Stimulated activated naive CD4-positive, alpha-beta T cell (primary cell): Measurements from ENCODE around the gene BMP5.
"Not testable (repeated sequence)": the region's sequence is repeated elsewhere in the genome, so short reads cannot be mapped to it uniquely, and the experiment has no call there.

Experiments
- DNase-seq, 6 experiments: peaks; one replicate each; lab custom pipeline; 2025; lab: John Stamatoyannopoulos, UW

BMP5 gene

GRCh38 chr6:55875400-55875799, at the start of gene BMP5:
BMP5 (minus strand) TSS chr6:55875590; CDS start chr6:55874865, 725 bp downstream.
- no peak for DNase-seq

DNA sequence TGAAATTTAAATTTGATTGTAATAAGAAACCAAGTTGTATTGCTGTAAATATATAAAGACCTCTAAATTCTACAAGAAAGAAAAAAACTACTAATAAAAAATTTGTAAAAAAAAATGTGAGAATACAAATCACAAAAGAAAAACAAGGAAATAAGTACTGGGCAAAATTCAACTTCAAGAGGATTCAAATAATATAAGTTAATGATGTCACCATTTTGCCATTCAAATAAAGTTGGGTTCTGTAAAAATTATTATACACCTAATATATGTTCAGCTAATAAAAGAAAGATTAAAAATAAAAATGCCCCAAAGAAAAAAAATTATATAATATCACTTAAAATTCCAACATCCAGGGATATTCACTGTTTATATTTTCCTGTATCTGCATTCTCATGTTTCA, 47.0 kb upstream of the BMP5 start:
- no peak for DNase-seq

DNA sequence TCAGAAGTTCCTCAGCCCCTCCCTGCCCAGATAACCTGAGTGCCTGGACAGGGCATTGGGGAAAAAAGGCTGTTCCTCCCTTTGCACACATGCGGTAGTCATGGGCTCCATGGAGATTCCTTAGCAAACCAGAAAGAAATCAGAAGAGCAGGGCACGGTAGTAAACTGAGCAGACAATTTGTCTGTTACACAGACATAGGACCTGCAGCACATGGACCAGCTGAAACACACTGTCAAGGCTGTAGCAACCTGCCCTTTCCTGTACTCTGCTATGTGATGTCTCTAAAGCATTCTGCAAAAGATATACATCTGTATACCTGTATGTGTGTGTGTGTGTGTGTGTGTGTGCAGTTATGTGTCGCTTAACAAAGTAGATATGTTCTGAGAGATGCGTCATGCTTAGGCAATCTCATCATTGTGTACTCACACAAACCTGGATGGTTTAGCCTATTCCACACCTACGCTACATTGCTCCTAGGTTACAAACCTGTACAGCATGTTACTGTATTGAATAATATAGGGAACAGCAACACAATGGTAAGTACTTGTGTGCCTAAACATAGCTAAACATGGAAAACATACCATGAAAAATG, 44.4 kb upstream of the BMP5 start:
- DNase-seq, result no peak

DNA sequence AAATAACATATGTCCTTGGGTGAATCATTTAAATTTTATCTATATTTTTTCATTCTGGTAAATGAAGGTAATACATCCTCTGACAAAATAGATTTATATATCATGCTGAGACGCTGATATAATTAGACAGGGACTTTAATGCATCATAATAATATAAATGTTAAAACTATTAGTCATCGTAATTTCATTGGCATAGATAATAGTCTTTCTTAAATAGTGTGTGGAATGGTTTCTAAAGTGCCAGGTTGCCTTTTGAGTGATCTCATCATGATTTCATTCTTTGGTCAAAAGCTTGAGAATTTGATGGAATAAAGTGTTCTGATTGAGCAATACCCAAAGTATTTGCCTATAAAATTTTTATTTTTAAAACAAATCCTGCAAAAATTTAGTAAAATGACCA, 43.2 kb upstream of the BMP5 start:
- DNase-seq, result no peak

- DNase-seq, result no peak
Observed at GRCh38 chr6:55917751-55918415, 42.5 kb upstream of the BMP5 start.

DNA sequence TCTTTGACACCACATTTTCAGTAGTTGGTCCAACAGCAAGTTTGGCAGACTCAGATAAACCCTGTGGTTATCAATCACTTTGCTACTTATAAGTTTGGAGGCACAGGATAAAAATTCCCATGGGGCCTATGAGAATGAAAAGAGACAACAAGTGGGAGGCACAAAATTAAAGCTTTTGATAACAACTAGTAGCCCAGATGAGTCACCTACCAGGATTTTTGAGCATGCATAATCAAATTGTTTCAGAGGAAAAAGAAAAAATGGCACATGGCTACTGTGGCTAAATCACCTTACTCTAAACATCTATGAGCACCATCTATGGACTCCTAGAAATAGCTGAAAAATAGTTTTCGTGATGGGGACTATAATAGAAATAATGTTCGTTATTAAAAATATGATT, 40.8 kb upstream of the BMP5 start:
- no peak for DNase-seq

- DNase-seq, result no peak
Observed at GRCh38 chr6:55913228-55914195, 38.1 kb upstream of the BMP5 start.

- not testable (repeated sequence) for DNase-seq
Observed at GRCh38 chr6:55910466-55910865, 35.1 kb upstream of the BMP5 start.

- DNase-seq, result not testable (repeated sequence)
Observed at GRCh38 chr6:55909911-55910310, 34.5 kb upstream of the BMP5 start.

DNA sequence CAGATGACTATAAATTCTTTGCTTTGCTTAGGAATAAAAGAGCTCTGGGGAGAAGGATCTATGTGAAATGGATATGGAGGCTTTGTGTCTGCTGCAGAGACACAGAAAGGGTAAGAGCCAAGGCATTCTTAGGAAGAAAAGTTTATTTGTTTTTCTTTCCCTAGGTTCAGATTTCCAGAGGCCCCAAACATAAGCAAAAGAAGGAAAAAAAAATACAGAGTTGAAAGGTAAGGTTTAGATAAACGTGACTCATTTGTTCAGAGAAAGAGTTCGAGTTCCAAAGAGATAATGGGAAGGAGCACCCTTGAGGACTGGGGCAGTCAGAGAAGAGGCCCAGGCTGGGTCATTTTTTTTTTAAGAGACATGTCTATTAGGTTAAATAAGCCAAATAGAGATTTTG, 27.4 kb upstream of the BMP5 start:
- DNase-seq, result no peak

- DNase-seq, result no peak
Observed at GRCh38 chr6:55901765-55902270, 26.4 kb upstream of the BMP5 start.

DNA sequence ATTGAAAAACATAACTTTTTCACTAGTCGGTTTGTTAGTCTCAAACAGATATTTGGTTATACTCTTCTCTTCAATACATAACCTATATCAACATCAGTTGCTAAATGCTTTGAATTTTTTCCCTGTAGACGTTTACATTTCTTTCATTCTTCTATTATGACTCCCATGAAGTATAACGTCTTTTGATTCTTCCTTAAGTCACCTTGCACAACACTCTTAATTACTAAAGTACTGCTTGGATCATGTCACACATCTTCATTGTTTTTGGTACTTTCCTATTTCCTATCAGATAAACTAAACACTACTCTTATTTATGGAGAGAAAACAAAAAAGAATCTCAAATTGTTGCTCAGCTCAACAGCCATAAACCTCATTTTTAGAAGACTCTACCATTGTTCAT, 23.0 kb upstream of the BMP5 start:
- DNase-seq, result no peak

GRCh38 chr6:55897346-55897745, 22.0 kb upstream of the BMP5 start:
- no peak for DNase-seq

DNA sequence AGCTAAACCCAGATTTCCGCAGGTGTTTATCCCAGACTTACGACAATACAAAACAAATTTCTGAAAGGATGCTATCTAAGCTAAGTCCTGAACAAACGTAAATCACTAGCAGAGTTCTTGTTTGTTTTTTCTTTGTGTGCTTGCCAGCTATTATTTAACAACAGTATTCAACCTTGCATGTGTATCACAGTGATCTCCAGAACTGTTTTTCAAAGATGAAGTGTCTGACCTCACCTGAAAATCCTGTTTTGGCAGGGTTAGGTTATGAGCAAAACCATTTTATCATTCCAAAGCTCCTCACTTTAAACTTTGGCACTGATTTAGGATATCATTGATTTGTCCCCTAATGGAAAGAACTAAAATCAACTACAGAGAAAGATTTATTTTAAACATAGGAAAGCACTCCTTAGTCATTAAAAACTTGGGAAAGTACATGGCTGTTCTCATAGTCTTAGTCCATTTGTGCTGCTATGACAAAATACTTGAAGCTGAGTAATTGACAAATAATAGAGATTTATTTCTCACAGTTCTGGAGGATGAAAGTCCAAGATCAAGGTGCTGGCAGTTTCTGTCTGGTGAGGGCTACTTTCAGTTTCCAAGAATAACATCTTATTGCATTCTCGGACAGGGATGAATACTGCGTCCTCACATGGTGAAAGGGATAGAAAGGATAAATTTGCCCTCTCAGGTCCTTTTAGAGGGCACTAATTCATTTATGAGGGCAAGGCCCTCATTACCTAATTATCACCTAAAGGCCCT, 20.8 kb upstream of the BMP5 start:
- no peak for DNase-seq

- DNase-seq, result no peak
Observed at GRCh38 chr6:55892749-55893357, 17.5 kb upstream of the BMP5 start.

GRCh38 chr6:55888917-55889316, 13.5 kb upstream of the BMP5 start:
- DNase-seq, result no peak

GRCh38 chr6:55886185-55886836, 10.9 kb upstream of the BMP5 start:
- DNase-seq, result no peak

- no peak for DNase-seq
Observed at GRCh38 chr6:55882718-55883569, 7.6 kb upstream of the BMP5 start.

DNA sequence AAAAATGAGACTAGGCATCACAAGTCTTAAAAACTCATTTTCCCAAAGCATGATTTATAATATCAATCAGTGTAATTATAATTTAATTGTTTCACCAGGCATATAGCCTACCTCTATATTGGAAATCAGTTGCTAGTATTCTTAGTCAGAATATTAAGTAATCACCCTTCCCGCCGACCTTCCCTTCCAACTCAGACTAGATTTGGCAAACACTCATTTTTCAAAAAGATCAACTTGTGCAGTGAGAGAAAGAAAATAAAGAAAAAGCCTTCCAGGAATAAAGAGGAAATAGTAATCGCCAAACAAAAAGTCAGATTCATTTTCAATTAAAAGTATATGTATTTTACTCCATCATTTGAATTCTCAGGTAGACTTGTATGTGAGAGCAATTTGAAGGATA, 1.9 kb upstream of the BMP5 start:
- no peak for DNase-seq

- no peak for DNase-seq
Observed at GRCh38 chr6:55874316-55874715, 1.1 kb downstream of the BMP5 start.
